Gastroesophageal sphincter (tissue), 3 donors: ENCODE results near the gene NFKBIZ.

ENCODE experiments used
- CTCF ChIP-seq, 4 experiments: fragments of 200-600 bp in 2 of 4; fragments of 450-650 bp in 2 of 4; sonication (generic) in 1 of 4; IDR thresholded peaks; one replicate each; pipeline ENCODE4 v1.5.1; 2017 to 2019; ENCODE audit warnings: antibody characterized with exemption in 4 of 4, mild to moderate bottlenecking in 2 of 4, moderate library complexity in 2 of 4
- EP300 ChIP-seq: sonication (generic); formaldehyde crosslinking; IDR thresholded peaks from one replicate; pipeline ENCODE4 v1.6.1; 2017; ENCODE audit warnings: antibody characterized with exemption, mild to moderate bottlenecking
- POLR2A ChIP-seq, 2 donors: fragments of 450-650 bp; IDR thresholded peaks; one replicate each; pipeline ENCODE4 v1.6.1; 2017; ENCODE audit warnings: antibody characterized with exemption in 2 of 2, mild to moderate bottlenecking in 2 of 2, moderate library complexity in 1 of 2
- POLR2AphosphoS5 ChIP-seq: sonication (generic); formaldehyde crosslinking; IDR thresholded peaks from one replicate; pipeline ENCODE4 v1.6.1; 2017; ENCODE audit warnings: antibody characterized with exemption

GRCh38 chr3:101833446-101833974, 15.8 kb upstream of the NFKBIZ start:
- TF ChIP-seq POLR2A (IDR thresholded peaks at IDR 0.05) (no peak), CTCF (IDR thresholded peaks at IDR 0.05) (no peak), POLR2AphosphoS5 (no peak), EP300 (no peak)
